GM23248 (cell line): ENCODE results near the gene KCNH5.

Experiments used
- EZH2 ChIP-seq: fragments of 200-600 bp; sonication (generic); IDR thresholded peaks from 2 replicates; pipeline ENCODE4 v1.6.1; 2018; ENCODE audit warnings: antibody characterized with exemption, mild to moderate bottlenecking; ENCODE audit not compliant: insufficient read depth, poor library complexity, severe bottlenecking
- EZH2phosphoT487 ChIP-seq: fragments of 200-600 bp; sonication (generic); IDR thresholded peaks from 2 replicates; pipeline ENCODE4 v1.6.1; 2018; ENCODE audit warnings: antibody characterized with exemption, moderate library complexity, mild to moderate bottlenecking, low read depth; ENCODE audit not compliant: insufficient read depth

- TF ChIP-seq EZH2: no peak
- TF ChIP-seq EZH2phosphoT487: no peak
Observed at GRCh38 chr14:62694075-62694474, 351.2 kb downstream of the KCNH5 start.
